ENCODE measurements around the gene CCDC30.

DNA sequence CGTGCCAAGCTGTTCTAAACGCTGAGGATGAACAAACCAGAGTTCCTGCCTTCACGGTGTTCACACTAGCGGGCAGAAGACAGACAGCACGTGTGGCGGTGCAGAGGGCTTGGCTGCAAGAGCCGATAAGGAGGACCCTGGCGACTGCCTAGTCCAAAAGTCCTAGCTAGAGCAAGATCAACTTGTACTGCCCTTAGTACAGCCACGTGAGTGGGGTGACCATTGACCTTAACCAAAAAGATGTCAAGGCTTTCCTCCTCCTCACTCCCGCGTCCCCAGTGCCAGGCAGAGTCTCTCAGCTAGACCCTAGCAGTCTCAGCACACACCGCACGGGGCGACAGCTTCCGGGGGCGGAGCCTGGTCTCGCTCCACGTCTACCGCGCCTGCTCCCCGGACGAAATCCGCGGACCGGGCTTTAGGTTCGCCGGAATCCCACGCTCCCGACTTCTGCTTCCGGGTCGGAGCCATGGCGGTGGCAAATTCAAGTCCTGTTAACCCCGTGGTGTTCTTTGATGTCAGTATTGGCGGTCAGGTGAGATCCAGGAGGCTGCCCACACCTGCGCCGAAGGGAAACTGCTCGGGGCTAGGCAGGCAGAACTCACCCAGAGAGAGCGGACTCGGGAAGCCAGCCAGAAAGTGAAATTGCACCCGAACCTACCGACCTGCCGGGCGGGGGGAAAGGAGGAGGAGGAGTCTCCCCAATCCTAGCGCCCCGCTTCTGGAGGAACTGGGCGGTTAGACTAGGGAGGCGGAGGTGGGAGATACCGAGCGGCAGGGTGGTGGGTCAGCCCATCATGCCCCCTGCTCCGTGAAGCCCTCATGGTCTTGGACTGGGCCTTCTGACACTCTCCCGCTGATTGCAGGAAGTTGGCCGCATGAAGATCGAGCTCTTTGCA lies 195.1 kb downstream of the CCDC30 start, which contains the start of gene PPIH:
- TF ChIP-seq, protein P1, sequence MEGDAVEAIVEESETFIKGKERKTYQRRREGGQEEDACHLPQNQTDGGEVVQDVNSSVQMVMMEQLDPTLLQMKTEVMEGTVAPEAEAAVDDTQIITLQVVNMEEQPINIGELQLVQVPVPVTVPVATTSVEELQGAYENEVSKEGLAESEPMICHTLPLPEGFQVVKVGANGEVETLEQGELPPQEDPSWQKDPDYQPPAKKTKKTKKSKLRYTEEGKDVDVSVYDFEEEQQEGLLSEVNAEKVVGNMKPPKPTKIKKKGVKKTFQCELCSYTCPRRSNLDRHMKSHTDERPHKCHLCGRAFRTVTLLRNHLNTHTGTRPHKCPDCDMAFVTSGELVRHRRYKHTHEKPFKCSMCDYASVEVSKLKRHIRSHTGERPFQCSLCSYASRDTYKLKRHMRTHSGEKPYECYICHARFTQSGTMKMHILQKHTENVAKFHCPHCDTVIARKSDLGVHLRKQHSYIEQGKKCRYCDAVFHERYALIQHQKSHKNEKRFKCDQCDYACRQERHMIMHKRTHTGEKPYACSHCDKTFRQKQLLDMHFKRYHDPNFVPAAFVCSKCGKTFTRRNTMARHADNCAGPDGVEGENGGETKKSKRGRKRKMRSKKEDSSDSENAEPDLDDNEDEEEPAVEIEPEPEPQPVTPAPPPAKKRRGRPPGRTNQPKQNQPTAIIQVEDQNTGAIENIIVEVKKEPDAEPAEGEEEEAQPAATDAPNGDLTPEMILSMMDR (IDR thresholded peaks at IDR 0.05), result peak in 1 of 2 donors; percentile 34
- TF ChIP-seq POLR2AphosphoS5 (IDR thresholded peaks at IDR 0.05) (peak in 1 of 3 donors; percentile 73), POLR2A (IDR thresholded peaks at IDR 0.05) (no peak)
